HUES6 (cell line): Measurements from ENCODE around the gene ABCC5.

Experiments
- H3K27ac ChIP-seq: 2 replicates; pipeline ENCODE4 v1.7.0; 2013; ENCODE audit warnings: low read depth, mild to moderate bottlenecking, low read length, inconsistent platforms
- H3K27me3 ChIP-seq: 2 replicates; pipeline ENCODE4 v1.6.1; 2013; ENCODE audit warnings: low read length; ENCODE audit not compliant: control insufficient read depth, insufficient read depth
- H3K36me3 ChIP-seq: 2 replicates; pipeline ENCODE4 v1.6.1; 2013; ENCODE audit warnings: low read length; ENCODE audit not compliant: control insufficient read depth, insufficient read depth
- H3K4me1 ChIP-seq: 2 replicates; pipeline ENCODE4 v1.6.1; 2013; ENCODE audit warnings: low read length; ENCODE audit not compliant: control insufficient read depth, insufficient read depth
- H3K4me3 ChIP-seq: 2 replicates; pipeline ENCODE4 v1.5.1; 2013; ENCODE audit warnings: low read depth, low read length
- H3K9ac ChIP-seq: one replicate; pipeline ENCODE4 v1.6.1; 2013; ENCODE audit warnings: mild to moderate bottlenecking, low read length
- H3K9me3 ChIP-seq: 2 replicates; pipeline ENCODE4 v1.6.1; 2013; ENCODE audit warnings: low read depth, low read length; ENCODE audit not compliant: control insufficient read depth, insufficient read depth

ABCC5 gene

GRCh38 chr3:183920416-183920815, 97.3 kb downstream of the ABCC5 start:
- H3K36me3 ChIP-seq: peaks cover 38% of the 10 kb centered on the region
- no peaks in the 10 kb centered on the region for H3K9me3 ChIP-seq
- no peak overlapping the region for H3K27ac ChIP-seq
- H3K4me1 ChIP-seq: no peaks in the 10 kb centered on the region
- no peak overlapping the region for H3K9ac ChIP-seq
- no peak overlapping the region for H3K4me3 ChIP-seq
- H3K27me3 ChIP-seq: no peaks in the 10 kb centered on the region

GRCh38 chr3:183918178-183918577, 99.5 kb downstream of the ABCC5 start:
- no peak overlapping the region for H3K27ac ChIP-seq
- no peak overlapping the region for H3K4me3 ChIP-seq
- no peaks in the 10 kb centered on the region for H3K9me3 ChIP-seq
- H3K9ac ChIP-seq: no peak overlapping the region
- peaks cover 25% of the 10 kb centered on the region for H3K36me3 ChIP-seq
- H3K4me1 ChIP-seq: no peaks in the 10 kb centered on the region
- H3K27me3 ChIP-seq: no peaks in the 10 kb centered on the region

GRCh38 chr3:183917776-183918175, 99.9 kb downstream of the ABCC5 start:
- no peak overlapping the region for H3K27ac ChIP-seq
- H3K9me3 ChIP-seq: no peaks in the 10 kb centered on the region
- no peak overlapping the region for H3K9ac ChIP-seq
- no peak overlapping the region for H3K4me3 ChIP-seq
- peaks cover 22% of the 10 kb centered on the region for H3K36me3 ChIP-seq
- H3K27me3 ChIP-seq: no peaks in the 10 kb centered on the region
- no peaks in the 10 kb centered on the region for H3K4me1 ChIP-seq

GRCh38 chr3:183914856-183915255, 102.8 kb downstream of the ABCC5 start:
- peaks cover 4% of the 10 kb centered on the region; the same call in 1 of the 2 replicates for H3K36me3 ChIP-seq
- no peaks in the 10 kb centered on the region for H3K4me1 ChIP-seq
- H3K9me3 ChIP-seq: no peaks in the 10 kb centered on the region
- H3K27ac ChIP-seq: no peak overlapping the region
- H3K4me3 ChIP-seq: no peak overlapping the region
- peaks cover 9% of the 10 kb centered on the region; the same call in 1 of the 2 replicates for H3K27me3 ChIP-seq
- H3K9ac ChIP-seq: no peak overlapping the region

- H3K4me1 ChIP-seq: no peaks in the 10 kb centered on the region
- H3K36me3 ChIP-seq: no peaks in the 10 kb centered on the region
- H3K27ac ChIP-seq: no peak overlapping the region
- no peak overlapping the region for H3K9ac ChIP-seq
- H3K27me3 ChIP-seq: peaks cover 9% of the 10 kb centered on the region; the same call in 1 of the 2 replicates
- no peak overlapping the region for H3K4me3 ChIP-seq
- no peaks in the 10 kb centered on the region for H3K9me3 ChIP-seq
Measured at GRCh38 chr3:183913580-183913920, 104.1 kb downstream of the ABCC5 start.

GRCh38 chr3:183912895-183913579, 104.6 kb downstream of the ABCC5 start:
- no peak overlapping the region for H3K4me3 ChIP-seq
- H3K4me1 ChIP-seq: no peaks in the 10 kb centered on the region; the same call in 1 of the 2 replicates
- H3K27me3 ChIP-seq: peaks cover 9% of the 10 kb centered on the region; the same call in 1 of the 2 replicates
- no peaks in the 10 kb centered on the region for H3K36me3 ChIP-seq
- no peak overlapping the region for H3K9ac ChIP-seq
- no peak overlapping the region for H3K27ac ChIP-seq
- H3K9me3 ChIP-seq: no peaks in the 10 kb centered on the region

- H3K9ac ChIP-seq: no peak overlapping the region
- no peaks in the 10 kb centered on the region for H3K36me3 ChIP-seq
- H3K4me1 ChIP-seq: no peaks in the 10 kb centered on the region; the same call in 1 of the 2 replicates
- H3K4me3 ChIP-seq: no peak overlapping the region
- no peaks in the 10 kb centered on the region for H3K9me3 ChIP-seq
- no peak overlapping the region for H3K27ac ChIP-seq
- H3K27me3 ChIP-seq: peaks cover 9% of the 10 kb centered on the region; the same call in 1 of the 2 replicates
Measured at GRCh38 chr3:183911763-183912506, 105.7 kb downstream of the ABCC5 start.

GRCh38 chr3:183911087-183911486, 106.6 kb downstream of the ABCC5 start:
- Histone ChIP-seq H3K4me1 (no peaks in the 10 kb centered on the region; the same call in 1 of the 2 replicates), H3K9ac (no peak overlapping the region), H3K27ac (no peak overlapping the region), H3K36me3 (no peaks in the 10 kb centered on the region), H3K27me3 (peaks cover 9% of the 10 kb centered on the region; the same call in 1 of the 2 replicates), H3K9me3 (no peaks in the 10 kb centered on the region), H3K4me3 (no peak overlapping the region)

GRCh38 chr3:183909030-183909600, 108.6 kb downstream of the ABCC5 start:
- H3K9me3 ChIP-seq: no peaks in the 10 kb centered on the region
- H3K4me1 ChIP-seq: no peaks in the 10 kb centered on the region; the same call in 1 of the 2 replicates
- no peak overlapping the region for H3K9ac ChIP-seq
- peaks cover 9% of the 10 kb centered on the region; the same call in 1 of the 2 replicates for H3K27me3 ChIP-seq
- no peak overlapping the region for H3K4me3 ChIP-seq
- H3K27ac ChIP-seq: no peak overlapping the region
- H3K36me3 ChIP-seq: no peaks in the 10 kb centered on the region

GRCh38 chr3:183907911-183908331, 109.8 kb downstream of the ABCC5 start:
- Histone ChIP-seq H3K9me3 (no peaks in the 10 kb centered on the region), H3K27me3 (peaks cover 9% of the 10 kb centered on the region; the same call in 1 of the 2 replicates), H3K27ac (no peak overlapping the region), H3K36me3 (no peaks in the 10 kb centered on the region), H3K9ac (no peak overlapping the region), H3K4me1 (no peaks in the 10 kb centered on the region; the same call in 1 of the 2 replicates), H3K4me3 (no peak overlapping the region)

GRCh38 chr3:183907176-183907575, 110.5 kb downstream of the ABCC5 start:
- no peak overlapping the region for H3K27ac ChIP-seq
- no peaks in the 10 kb centered on the region for H3K9me3 ChIP-seq
- no peak overlapping the region for H3K4me3 ChIP-seq
- no peaks in the 10 kb centered on the region for H3K36me3 ChIP-seq
- no peaks in the 10 kb centered on the region; the same call in 1 of the 2 replicates for H3K4me1 ChIP-seq
- H3K27me3 ChIP-seq: peaks cover 9% of the 10 kb centered on the region; the same call in 1 of the 2 replicates
- no peak overlapping the region for H3K9ac ChIP-seq
